Measurements from ENCODE around the gene NOS1. TPM values are rescaled to one million over a fixed set of nuclear protein-coding genes. Genes with fewer than 3 reads are reported as not detected.

The NOS1 gene
- polyA plus RNA-seq, 1 donor from 2014 or later: not detected

- no peak for TF ChIP-seq CTCF (IDR thresholded peaks at IDR 0.05; ENCODE audit: poor library complexity, severe bottlenecking)
Measured at GRCh38 chr12:117384735-117385134, 23.3 kb upstream of the NOS1 start (continued).

DNA sequence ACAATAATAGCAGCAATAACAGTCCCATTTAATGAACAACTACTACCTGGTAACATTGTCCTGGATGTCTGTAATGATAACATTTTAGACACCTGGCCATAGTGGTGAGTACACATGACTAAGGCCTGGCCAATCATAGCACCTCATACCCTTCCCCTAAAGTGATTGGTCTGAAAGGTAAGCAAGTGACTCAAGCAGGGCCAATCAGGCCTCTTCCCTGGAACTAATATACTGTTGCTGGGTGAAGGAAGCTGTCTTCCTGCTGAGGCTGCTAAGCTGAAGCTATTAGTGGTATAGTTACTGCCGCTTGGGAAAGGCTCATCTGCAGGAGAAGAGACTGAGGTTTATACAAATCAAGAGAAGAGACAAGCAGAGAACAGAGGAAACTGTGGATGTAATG lies 18.7 kb upstream of the NOS1 start:
- no peaks in the 10 kb centered on the region for H4K20me1 ChIP-seq (ENCODE audit: insufficient read depth)
- no peaks in the 10 kb centered on the region for H3K9me2 ChIP-seq (ENCODE audit: insufficient read depth, low read length)
- no peak overlapping the region for H3K27ac ChIP-seq (ENCODE audit: low read length)
- no peaks in the 10 kb centered on the region for H3K27me3 ChIP-seq (ENCODE audit: insufficient read depth, low read depth, low read length)
- no peak overlapping the region for H3K4me2 ChIP-seq (ENCODE audit: low read length)
- H3K36me3 ChIP-seq (ENCODE audit: insufficient read depth, low read length): no peaks in the 10 kb centered on the region
- H2AFZ ChIP-seq (ENCODE audit: low read depth, low read length): no peak overlapping the region
- no peak overlapping the region for H3K9ac ChIP-seq (ENCODE audit: low read length)
- H3F3A ChIP-seq (ENCODE audit: insufficient read depth, low read length, poor library complexity, severe bottlenecking): no peaks in the 10 kb centered on the region
- H3K79me2 ChIP-seq (replicated peaks; ENCODE audit: insufficient read depth, low read length): no peaks in the 10 kb centered on the region
- no peaks in the 10 kb centered on the region for H3K9me3 ChIP-seq (ENCODE audit: low read length)
- H3K4me3 ChIP-seq (ENCODE audit: low read length): no peak overlapping the region
- TF ChIP-seq SMC3 (conservative IDR thresholded peaks at IDR 0.05; ENCODE audit: poor library complexity): no peak
- TF ChIP-seq MXI1 (conservative IDR thresholded peaks at IDR 0.05; ENCODE audit: poor library complexity, severe bottlenecking): no peak
- TF ChIP-seq TAF1 (IDR thresholded peaks at IDR 0.05; ENCODE audit: low read depth): no peak
- no peak for TF ChIP-seq CTCF (IDR thresholded peaks at IDR 0.05; ENCODE audit: poor library complexity, severe bottlenecking)
- TF ChIP-seq POLR2AphosphoS5 (IDR thresholded peaks at IDR 0.05): no peak
- no peak for TF ChIP-seq RAD21 (conservative IDR thresholded peaks at IDR 0.05)
- TF ChIP-seq EZH2 (IDR thresholded peaks at IDR 0.05; ENCODE audit: borderline replicate concordance, insufficient read depth, low read length, poor library complexity, severe bottlenecking): no peak
- TF ChIP-seq REST (IDR thresholded peaks at IDR 0.05; ENCODE audit: borderline replicate concordance): no peak
- TF ChIP-seq EP300 (conservative IDR thresholded peaks at IDR 0.05; ENCODE audit: poor library complexity, severe bottlenecking): no peak

DNA sequence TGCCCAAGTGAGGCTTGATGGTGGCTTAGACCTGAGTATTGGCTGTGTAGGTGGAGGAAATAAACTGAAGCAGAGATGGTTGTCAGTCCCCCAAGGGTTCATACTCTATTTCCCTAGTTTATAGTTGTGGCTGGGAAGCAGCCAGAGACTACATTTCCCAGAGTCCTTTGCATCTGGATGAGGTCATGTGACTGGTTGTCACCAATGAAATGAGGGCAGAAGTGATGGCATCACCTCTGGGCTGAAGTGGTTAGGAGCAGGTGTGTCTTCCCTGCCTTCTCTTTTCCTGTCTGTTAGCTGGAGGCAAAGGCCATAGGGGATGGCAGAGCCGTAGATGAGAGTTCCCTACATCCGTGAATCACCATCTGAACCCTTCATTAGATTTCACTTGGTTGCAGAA lies 16.3 kb upstream of the NOS1 start:
- Histone ChIP-seq H3F3A (ENCODE audit: insufficient read depth, low read length, poor library complexity, severe bottlenecking) (no peaks in the 10 kb centered on the region), H2AFZ (ENCODE audit: low read depth, low read length) (no peak overlapping the region), H3K9me2 (ENCODE audit: insufficient read depth, low read length) (no peaks in the 10 kb centered on the region), H3K79me2 (replicated peaks; ENCODE audit: insufficient read depth, low read length) (no peaks in the 10 kb centered on the region), H3K4me3 (ENCODE audit: low read length) (no peak overlapping the region), H3K4me2 (ENCODE audit: low read length) (no peak overlapping the region), H3K36me3 (ENCODE audit: insufficient read depth, low read length) (no peaks in the 10 kb centered on the region), H3K27ac (ENCODE audit: low read length) (no peak overlapping the region), H3K9me3 (ENCODE audit: low read length) (no peaks in the 10 kb centered on the region), H4K20me1 (ENCODE audit: insufficient read depth) (no peaks in the 10 kb centered on the region), H3K27me3 (ENCODE audit: insufficient read depth, low read depth, low read length) (no peaks in the 10 kb centered on the region), H3K9ac (ENCODE audit: low read length) (no peak overlapping the region)
- no peak for TF ChIP-seq EZH2 (IDR thresholded peaks at IDR 0.05; ENCODE audit: borderline replicate concordance, insufficient read depth, low read length, poor library complexity, severe bottlenecking)
- no peak for TF ChIP-seq TAF1 (IDR thresholded peaks at IDR 0.05; ENCODE audit: low read depth)
- no peak for TF ChIP-seq SMC3 (conservative IDR thresholded peaks at IDR 0.05; ENCODE audit: poor library complexity)
- TF ChIP-seq REST (IDR thresholded peaks at IDR 0.05; ENCODE audit: borderline replicate concordance): no peak
- no peak for TF ChIP-seq CTCF (IDR thresholded peaks at IDR 0.05; ENCODE audit: poor library complexity, severe bottlenecking)
- no peak for TF ChIP-seq EP300 (conservative IDR thresholded peaks at IDR 0.05; ENCODE audit: poor library complexity, severe bottlenecking)
- TF ChIP-seq RAD21 (conservative IDR thresholded peaks at IDR 0.05): no peak
- no peak for TF ChIP-seq POLR2AphosphoS5 (IDR thresholded peaks at IDR 0.05)
- no peak for TF ChIP-seq MXI1 (conservative IDR thresholded peaks at IDR 0.05; ENCODE audit: poor library complexity, severe bottlenecking)
